Effector memory CD8-positive, alpha-beta T cell (primary cell): ENCODE data around the gene LSP1.

Experiments
- ATAC-seq: fragments of 150-1000 bp; cut with Tn5 transposase; replicated peaks from 2 replicates; pipeline ENCODE4 v1.10.0; 2021; ENCODE audit warnings: mild to moderate bottlenecking, moderate library complexity
- DNase-seq, 3 experiments: peaks; one replicate each; pipeline ENCODE4 v3.0.0; 2021
- H3K27ac Mint-ChIP-seq, 2 donors: one replicate each; pipeline ENCODE4 v1.8.0; 2022; ENCODE audit warnings: mild to moderate bottlenecking in 2 of 2, mixed read lengths in 2 of 2, moderate library complexity in 2 of 2
- H3K27me3 Mint-ChIP-seq, 2 donors: one replicate each; pipeline ENCODE4 v1.8.0; 2022; ENCODE audit warnings: mixed read lengths in 2 of 2
- H3K36me3 Mint-ChIP-seq: one replicate; pipeline ENCODE4 v1.8.0; 2022; ENCODE audit warnings: mild to moderate bottlenecking, moderate library complexity, mixed read lengths; ENCODE audit not compliant: insufficient read depth
- H3K4me1 Mint-ChIP-seq, 2 donors: one replicate each; pipeline ENCODE4 v1.8.0; 2022; ENCODE audit warnings: low read depth in 2 of 2, mixed read lengths in 2 of 2
- H3K4me3 Mint-ChIP-seq, 2 donors: one replicate each; pipeline ENCODE4 v1.8.0; 2022; ENCODE audit warnings: mild to moderate bottlenecking in 2 of 2, mixed read lengths in 2 of 2, moderate library complexity in 2 of 2
- H3K9me3 Mint-ChIP-seq, 2 donors: one replicate each; pipeline ENCODE4 v1.8.0; 2022; ENCODE audit warnings: mixed read lengths in 2 of 2

Gene LSP1

DNA sequence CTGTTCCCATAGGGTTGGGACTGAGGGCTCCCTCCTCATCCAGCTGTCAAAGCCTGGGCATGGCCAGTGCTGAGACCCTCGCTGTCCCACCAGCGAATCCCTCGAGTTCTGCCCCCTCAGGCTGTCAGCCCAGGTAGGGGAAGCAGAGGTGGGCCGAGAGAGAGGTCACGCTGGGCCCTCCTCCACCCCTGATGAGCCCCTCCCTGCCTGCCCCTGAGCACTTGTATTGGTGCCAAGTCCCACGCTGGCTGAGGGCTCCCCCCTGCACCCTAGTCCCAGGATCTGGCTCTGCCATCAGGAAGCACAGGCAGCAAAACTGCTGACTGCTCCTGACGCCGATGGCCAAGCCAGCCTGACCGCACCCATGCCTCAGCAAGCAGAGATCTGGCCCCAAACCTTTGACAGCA lies 35.5 kb downstream of the LSP1 start:
- H3K4me1 Mint-ChIP-seq, result peaks cover 20 to 27% of the 10 kb centered on the region in 2 donors
- peak overlapping the region; percentile 78 to 89 for H3K27ac Mint-ChIP-seq
- peaks cover 23% of the 10 kb centered on the region for H3K36me3 Mint-ChIP-seq
- no peaks in the 10 kb centered on the region for H3K9me3 Mint-ChIP-seq
- H3K4me3 Mint-ChIP-seq, result peak overlapping the region; percentile 70 to 74
- ATAC-seq (no peak), DNase-seq (no peak)
- no peaks in the 10 kb centered on the region for H3K27me3 Mint-ChIP-seq

DNA sequence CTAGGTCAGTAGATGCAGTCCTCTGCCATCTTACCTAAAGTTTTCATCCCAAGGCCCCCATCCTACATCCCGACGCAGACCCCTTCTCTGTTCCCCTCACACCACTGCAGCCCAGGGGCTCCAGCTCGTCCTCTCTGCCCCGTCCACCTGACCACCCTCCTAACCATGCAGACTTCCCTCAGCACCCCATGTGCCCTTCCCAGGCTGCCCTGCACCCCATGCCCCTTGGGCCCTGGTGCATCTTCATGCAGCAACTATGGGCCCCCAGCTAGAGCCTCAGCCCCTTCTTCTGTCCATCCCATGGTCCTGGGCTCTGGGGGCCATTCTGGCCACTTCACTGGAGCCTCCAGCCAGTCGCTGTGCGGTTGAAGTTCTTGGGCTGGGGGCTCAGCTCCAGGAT lies 35.9 kb downstream of the LSP1 start:
- peak overlapping the region; percentile 70 to 74 for H3K4me3 Mint-ChIP-seq
- no peaks in the 10 kb centered on the region for H3K9me3 Mint-ChIP-seq
- peak overlapping the region; percentile 78 to 89 for H3K27ac Mint-ChIP-seq
- H3K36me3 Mint-ChIP-seq, result peaks cover 25% of the 10 kb centered on the region
- H3K4me1 Mint-ChIP-seq, result peaks cover 24 to 31% of the 10 kb centered on the region in 2 donors
- DNase-seq (no peak), ATAC-seq (peak; percentile 5)
- no peaks in the 10 kb centered on the region for H3K27me3 Mint-ChIP-seq

DNA sequence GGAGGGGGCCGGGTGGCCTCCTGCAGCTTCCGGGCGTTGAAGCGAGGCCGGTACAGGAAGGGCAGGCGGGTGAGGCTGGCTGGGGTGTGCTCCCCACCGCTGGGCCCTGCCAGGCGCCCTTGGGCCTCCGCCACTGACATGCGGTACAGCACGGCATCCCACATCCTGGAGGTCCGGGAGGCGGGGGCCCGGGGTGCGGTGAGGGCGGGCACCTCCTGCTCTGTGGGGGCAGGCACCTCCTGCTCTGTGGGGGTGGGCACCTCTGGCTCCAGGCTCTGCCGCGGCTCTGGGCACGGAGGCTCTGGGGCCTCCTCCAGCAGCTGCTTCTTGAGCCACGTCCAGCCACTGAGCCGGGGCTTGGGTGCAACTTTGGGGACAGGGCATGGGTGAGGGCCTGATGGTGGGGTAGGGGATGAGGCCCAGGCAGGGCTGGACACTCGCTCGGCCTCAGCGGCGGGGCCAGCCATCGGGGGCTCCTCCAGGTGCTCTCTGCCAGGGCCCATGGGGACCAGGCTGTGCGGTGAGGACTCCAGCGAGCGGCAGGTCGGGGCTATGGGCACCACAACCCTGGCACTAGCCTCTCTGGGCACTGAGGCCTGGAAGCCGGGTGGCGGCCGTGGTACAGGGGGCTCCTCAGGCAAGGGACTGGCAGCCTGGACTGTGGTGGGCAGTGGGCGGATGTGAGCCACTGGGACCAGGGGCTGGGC lies 36.5 kb downstream of the LSP1 start:
- H3K36me3 Mint-ChIP-seq, result peaks cover 25% of the 10 kb centered on the region
- peak overlapping the region; percentile 70 to 74 for H3K4me3 Mint-ChIP-seq
- no peaks in the 10 kb centered on the region for H3K9me3 Mint-ChIP-seq
- DNase-seq (peak; percentile 81 to 87 (median 86)), ATAC-seq (peak; percentile 96)
- peaks cover 24 to 32% of the 10 kb centered on the region in 2 donors for H3K4me1 Mint-ChIP-seq
- no peaks in the 10 kb centered on the region for H3K27me3 Mint-ChIP-seq
- H3K27ac Mint-ChIP-seq, result peak overlapping the region; percentile 17 to 89

DNA sequence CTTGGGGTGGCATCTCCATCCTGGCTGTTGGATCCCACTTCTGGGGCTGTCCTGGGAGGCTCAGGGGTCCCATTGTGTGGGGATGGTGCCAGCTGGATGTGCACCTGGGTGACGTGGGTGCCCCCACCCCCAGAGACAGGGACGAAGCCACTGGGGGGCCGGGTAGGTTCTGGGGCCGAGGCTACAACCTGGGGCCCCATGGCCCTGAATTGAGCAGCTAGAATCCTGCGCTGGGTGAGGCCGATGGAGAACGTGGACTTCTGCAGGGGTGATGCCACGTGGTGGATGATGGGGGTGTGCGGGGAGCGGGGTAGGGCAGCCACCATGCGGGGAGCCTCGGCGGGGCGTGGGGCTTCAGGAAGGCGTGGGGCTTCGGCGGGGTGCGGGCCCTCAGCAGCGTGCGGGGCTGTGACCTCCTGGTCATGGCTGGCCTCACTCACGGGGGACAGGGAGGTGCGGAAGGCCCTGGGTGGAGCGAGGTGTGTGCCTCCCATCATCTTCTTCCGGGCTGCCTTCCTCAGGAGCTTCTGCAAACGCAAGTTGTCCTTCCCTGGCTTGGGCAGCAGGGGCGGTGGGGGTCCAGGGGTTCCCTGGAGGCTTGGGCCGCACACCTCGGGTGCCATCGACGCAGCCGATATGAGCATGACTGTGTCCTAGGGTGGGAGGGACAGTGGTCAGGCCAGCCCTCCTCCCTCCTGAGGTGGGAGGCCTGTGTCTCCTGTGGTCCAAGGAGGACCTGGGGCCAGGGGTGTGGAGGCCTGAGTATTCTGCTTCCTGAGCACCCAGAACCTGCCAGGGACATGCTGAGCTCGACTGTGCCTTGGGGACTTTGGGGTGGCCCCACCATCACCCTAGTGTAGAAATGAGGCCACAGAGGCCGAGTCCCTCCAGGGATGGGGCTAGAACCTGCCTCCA lies 37.3 kb downstream of the LSP1 start:
- DNase-seq, result no peak
- H3K36me3 Mint-ChIP-seq, result peaks cover 25% of the 10 kb centered on the region

DNA sequence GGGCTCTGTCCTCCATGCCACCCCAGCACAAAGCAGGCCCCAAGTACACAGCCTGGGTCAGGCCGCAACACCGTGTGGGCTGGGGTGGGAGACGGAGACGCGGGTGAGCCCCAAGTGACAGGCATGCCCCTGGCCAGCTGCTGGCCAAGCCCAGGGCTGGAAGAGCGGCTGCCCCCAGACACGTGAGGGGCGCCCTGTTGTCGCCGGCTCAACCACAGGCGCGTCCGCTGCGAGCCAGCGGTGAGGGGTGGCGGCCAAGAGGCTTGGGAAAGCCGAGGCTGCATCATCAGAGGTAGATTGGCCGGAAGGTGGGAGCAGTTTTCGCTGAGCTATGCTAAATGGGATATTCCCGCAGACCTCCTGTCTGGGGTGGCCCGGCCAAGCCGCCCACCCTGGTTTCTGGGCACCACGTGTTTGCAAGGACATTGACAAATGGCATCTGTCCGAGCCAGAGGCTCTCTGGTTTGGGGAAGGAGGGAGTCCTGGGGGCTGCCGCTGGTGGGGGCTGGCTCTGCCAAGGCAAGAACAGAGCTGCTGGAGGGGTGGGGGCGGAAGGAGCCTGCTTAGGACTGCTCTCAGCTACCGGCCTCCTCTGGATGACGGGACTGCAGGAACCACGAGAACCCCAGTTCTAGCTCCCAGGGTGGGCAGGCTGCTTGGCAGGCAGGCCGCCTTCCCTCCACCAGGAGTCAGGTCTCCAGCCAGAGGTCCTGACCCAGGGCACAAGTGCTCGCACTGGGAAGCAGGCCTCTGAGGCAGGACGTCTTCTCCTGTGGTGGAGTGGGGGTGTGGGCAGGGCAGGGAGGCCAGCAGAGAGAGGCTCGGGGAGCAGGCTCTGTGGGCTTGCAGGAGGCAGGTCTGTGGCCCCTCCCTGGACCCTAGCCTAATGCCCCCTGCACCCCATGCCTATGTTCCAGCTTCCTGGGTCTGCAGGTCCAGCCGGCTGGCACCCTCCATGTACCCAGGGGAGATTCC lies 38.3 kb downstream of the LSP1 start:
- DNase-seq, result no peak
- Mint-ChIP-seq H3K4me3 (peak overlapping the region; percentile 25 to 34), H3K4me1 (peaks cover 24 to 32% of the 10 kb centered on the region in 2 donors), H3K27me3 (peaks cover 0 to 1% of the 10 kb centered on the region in 2 donors), H3K36me3 (peaks cover 25% of the 10 kb centered on the region), H3K27ac (peak overlapping the region in 1 of 2 donors; percentile 35), H3K9me3 (no peaks in the 10 kb centered on the region)
- ATAC-seq, result no peak

More for the DNA sequence above, 37.3 kb downstream of the LSP1 start:
- Mint-ChIP-seq H3K27ac (peak overlapping the region in 1 of 2 donors; percentile 89), H3K4me1 (peaks cover 24 to 32% of the 10 kb centered on the region in 2 donors), H3K4me3 (peak overlapping the region; percentile 70 to 74), H3K9me3 (no peaks in the 10 kb centered on the region), H3K27me3 (no peaks in the 10 kb centered on the region)
- no peak for ATAC-seq

DNA sequence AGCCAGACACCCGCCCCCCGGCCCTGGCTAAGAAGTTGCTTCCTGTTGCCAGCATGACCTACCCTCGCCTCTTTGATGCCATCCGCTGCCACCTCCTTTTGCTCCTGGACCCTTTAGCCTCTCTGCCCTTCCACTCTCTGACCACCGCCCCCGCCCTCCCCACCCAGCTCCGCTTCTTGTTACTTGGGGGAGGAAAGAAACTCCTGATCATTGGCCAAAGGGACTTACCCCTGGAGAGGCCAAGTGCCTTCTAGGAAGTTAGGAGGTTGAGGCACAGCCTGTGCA lies 38.9 kb downstream of the LSP1 start, which contains the start of gene PRR33:
PRR33 (minus strand) TSS at position 65 of the 285 bp plus-strand sequence. CDS start 1,311 bp downstream, outside the sequence.
- H3K27me3 Mint-ChIP-seq, result peaks cover 0 to 8% of the 10 kb centered on the region in 2 donors
- peak within 1 kb of the TSS; percentile 25 to 34 for H3K4me3 Mint-ChIP-seq
- peaks cover 25% of the 10 kb centered on the region for H3K36me3 Mint-ChIP-seq
- DNase-seq, result no peak
- no peaks in the 10 kb centered on the region for H3K9me3 Mint-ChIP-seq
- H3K27ac Mint-ChIP-seq, result peak within 1 kb of the TSS in 1 of 2 donors; percentile 35
- no peak for ATAC-seq
- H3K4me1 Mint-ChIP-seq, result peaks cover 24 to 29% of the 10 kb centered on the region in 2 donors

DNA sequence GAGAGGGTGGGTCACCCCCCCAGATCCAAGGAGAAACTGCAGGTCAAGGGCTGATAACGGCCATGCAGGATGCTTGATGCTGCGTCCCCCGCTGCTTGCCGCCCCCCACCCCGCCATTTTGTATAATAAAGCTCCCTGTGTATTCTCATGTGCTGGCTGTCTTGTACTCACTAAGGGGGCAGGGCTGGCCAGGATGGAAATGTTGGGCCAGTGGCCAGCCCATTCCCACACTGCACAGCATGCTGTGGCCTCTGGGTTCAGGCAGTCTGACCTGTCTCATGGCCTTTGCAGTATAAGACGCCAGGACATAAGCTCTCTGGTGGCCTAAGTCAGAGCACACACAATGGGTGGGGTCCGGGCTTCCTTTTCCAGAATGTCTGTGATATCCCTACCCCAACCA lies 39.2 kb downstream of the LSP1 start:
- peaks cover 22 to 26% of the 10 kb centered on the region in 2 donors for H3K4me1 Mint-ChIP-seq
- peaks cover 0 to 11% of the 10 kb centered on the region in 2 donors for H3K27me3 Mint-ChIP-seq
- DNase-seq, result no peak
- H3K4me3 Mint-ChIP-seq, result no peak overlapping the region
- H3K36me3 Mint-ChIP-seq, result peaks cover 22% of the 10 kb centered on the region
- no peaks in the 10 kb centered on the region for H3K9me3 Mint-ChIP-seq
- no peak overlapping the region for H3K27ac Mint-ChIP-seq
- ATAC-seq, result no peak

DNA sequence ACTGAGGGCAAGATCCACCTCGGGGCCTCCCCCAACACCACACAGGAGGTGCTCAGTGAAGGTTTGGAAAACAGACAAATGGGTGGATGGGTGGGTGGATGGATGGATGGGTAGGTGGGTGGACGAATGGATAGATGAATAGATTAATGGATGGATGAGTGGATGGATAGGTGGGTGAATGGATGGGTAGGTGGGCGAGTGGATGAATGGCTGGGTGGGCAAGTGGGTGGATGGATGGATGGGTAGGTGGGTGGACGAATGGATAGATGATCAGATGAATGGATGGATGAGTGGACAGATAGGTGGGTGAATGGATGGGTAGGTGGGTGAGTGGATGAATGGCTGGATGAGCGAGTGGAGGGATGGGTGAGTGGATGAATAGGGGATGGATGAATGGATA lies 39.7 kb downstream of the LSP1 start:
- H3K4me1 Mint-ChIP-seq, result peaks cover 22 to 25% of the 10 kb centered on the region in 2 donors
- no peak for DNase-seq
- peaks cover 2 to 16% of the 10 kb centered on the region in 2 donors for H3K27me3 Mint-ChIP-seq
- ATAC-seq, result no peak
- no peaks in the 10 kb centered on the region for H3K9me3 Mint-ChIP-seq
- peaks cover 20% of the 10 kb centered on the region for H3K36me3 Mint-ChIP-seq
- no peak overlapping the region for H3K27ac Mint-ChIP-seq
- peak overlapping the region in 1 of 2 donors; percentile 3 for H3K4me3 Mint-ChIP-seq

DNA sequence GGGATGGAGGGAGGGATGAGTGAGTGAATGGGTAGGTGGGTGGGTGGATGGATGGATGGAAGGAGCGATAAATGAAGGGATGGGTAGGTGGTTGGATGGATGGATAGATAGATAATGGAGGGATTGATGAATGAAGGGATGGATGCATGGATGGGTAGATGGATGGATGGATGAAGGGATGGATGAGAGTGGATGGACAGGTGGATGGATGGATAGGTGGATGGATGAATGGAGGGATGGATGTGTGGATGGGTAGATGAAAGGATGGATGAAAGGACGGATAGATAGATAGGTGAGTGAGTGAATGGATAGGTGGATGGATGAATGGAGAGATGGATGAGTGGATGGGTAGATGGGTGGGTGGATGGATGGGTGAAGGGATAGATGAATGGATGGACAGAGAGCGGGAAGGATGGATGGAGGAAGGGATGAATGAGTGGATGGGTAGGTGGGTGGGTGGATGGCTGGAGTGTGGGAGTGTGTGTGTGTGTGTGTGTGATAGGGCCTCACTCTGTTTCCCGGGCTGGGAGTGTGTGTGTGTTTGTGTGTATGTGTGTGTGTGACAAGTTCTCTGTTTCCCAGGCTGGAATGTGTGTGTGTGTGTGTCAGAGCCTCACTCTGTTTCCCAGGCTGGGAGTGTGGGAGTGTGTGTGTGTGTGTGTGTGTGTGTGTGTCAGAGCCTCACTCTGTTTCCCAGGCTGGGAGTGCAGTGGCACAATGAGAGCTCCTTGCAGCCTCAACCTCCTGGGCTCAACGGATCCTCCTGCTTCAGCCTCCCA lies 40.9 kb downstream of the LSP1 start:
- no peak for DNase-seq
- ATAC-seq, result no peak
- H3K27ac Mint-ChIP-seq, result peak overlapping the region in 1 of 2 donors; percentile 26
- H3K36me3 Mint-ChIP-seq, result peaks cover 13% of the 10 kb centered on the region
- H3K27me3 Mint-ChIP-seq, result peaks cover 10 to 24% of the 10 kb centered on the region in 2 donors
- no peaks in the 10 kb centered on the region for H3K9me3 Mint-ChIP-seq
- H3K4me3 Mint-ChIP-seq, result no peak overlapping the region
- H3K4me1 Mint-ChIP-seq, result peaks cover 13 to 16% of the 10 kb centered on the region in 2 donors

DNA sequence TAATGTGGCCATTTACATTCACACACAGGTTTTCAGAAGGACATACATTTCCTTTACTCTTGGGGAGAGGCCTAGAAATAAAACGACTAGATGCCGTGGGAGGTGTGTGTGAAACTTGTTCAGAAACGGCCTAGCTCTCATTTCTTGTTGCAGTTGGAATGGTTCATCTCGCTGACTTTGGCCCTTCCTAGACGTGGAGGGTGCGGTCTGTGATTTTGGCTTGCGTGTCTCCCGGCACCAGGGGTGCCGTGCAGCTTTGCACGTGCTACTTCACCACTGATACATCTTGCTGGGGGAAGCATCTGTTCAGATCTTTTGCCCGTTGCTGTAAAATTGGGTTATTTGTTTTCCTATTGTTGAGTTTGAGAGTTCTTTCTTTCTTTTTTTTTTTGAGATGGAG lies 41.9 kb downstream of the LSP1 start:
- no peak for ATAC-seq
- Mint-ChIP-seq H3K4me3 (no peak overlapping the region), H3K36me3 (peaks cover 9% of the 10 kb centered on the region), H3K4me1 (peaks cover 6 to 13% of the 10 kb centered on the region in 2 donors), H3K27me3 (peaks cover 17 to 31% of the 10 kb centered on the region in 2 donors), H3K9me3 (no peaks in the 10 kb centered on the region), H3K27ac (no peak overlapping the region)
- DNase-seq, result no peak

DNA sequence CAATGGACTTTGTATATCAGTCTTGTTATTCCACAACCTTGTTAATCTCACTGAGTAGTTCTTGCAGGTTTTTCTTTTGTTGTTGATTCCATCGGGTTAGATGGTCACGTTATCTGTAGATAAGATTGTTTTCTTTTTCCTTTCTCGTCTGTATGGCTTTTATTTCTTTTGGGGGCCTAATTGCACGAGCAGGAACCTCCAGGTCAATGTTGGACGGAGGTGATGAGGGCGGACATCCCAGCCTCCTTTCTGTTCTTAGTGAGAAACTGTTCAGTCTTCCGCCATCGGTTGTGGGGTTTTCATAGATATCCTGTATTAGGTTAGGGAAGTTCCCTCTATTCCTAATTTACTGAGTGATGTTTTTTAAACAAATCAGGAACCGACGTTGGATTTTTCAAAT lies 43.6 kb downstream of the LSP1 start:
- ATAC-seq, result no peak
- Mint-ChIP-seq H3K4me3 (no peak overlapping the region), H3K27me3 (peaks cover 28 to 43% of the 10 kb centered on the region in 2 donors), H3K36me3 (peaks cover 9% of the 10 kb centered on the region), H3K9me3 (no peaks in the 10 kb centered on the region), H3K27ac (no peak overlapping the region), H3K4me1 (peaks cover 6 to 13% of the 10 kb centered on the region in 2 donors)
- DNase-seq, result no peak

DNA sequence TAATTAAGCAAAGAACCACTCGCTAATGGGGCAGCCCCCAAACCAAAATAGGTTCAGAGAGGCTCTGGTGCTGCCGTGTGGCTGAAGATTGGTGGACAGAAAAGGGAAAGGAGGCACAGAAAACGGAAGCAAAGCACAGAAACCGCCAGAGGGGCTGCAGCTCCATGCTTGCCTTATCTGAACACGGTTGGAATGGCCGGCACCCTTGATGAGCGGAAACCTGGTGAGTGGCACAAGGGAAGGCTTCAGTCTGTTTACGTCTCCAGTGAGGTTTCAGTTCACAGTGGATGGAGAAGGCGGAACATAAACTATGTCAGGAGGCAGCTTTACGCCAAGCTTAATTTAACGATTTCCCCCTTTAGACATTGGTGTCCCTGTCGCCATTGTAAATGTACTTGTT lies 44.0 kb downstream of the LSP1 start:
- DNase-seq, result no peak
- ATAC-seq, result no peak
- H3K9me3 Mint-ChIP-seq, result no peaks in the 10 kb centered on the region

More for the DNA sequence above, 44.0 kb downstream of the LSP1 start:
- H3K36me3 Mint-ChIP-seq, result peaks cover 5% of the 10 kb centered on the region
- H3K4me1 Mint-ChIP-seq, result peaks cover 6 to 13% of the 10 kb centered on the region in 2 donors
- H3K27ac Mint-ChIP-seq, result no peak overlapping the region
- H3K4me3 Mint-ChIP-seq, result peak overlapping the region in 1 of 2 donors; percentile 37
- H3K27me3 Mint-ChIP-seq, result peaks cover 33 to 47% of the 10 kb centered on the region in 2 donors
